Skin of body (tissue), 2 donors: ENCODE data around the gene OPN1LW. TPM values are rescaled to one million over a fixed set of nuclear protein-coding genes. Genes with fewer than 3 reads are reported as not detected.
"Not testable (repeated sequence)": the region's sequence is repeated elsewhere in the genome, so short reads cannot be mapped to it uniquely, and the experiment has no call there.

ENCODE experiments used
- DNase-seq: peaks from one replicate; lab custom pipeline; 2025; lab: John Stamatoyannopoulos, UW
- total RNA-seq: library from RNA; depleted of rRNA; stranded (reverse); fragments of >200 nt; gene quantifications from one replicate; pipeline ENCODE4 v1.2.3, GENCODE V29; 2014

Gene OPN1LW
- total RNA-seq: not detected

- not testable (repeated sequence) for DNase-seq
Observed at GRCh38 chrX:154144010-154144409, at the start of gene OPN1LW. OPN1LW (plus strand) TSS chrX:154144243; CDS start chrX:154144284, 41 bp downstream.

GRCh38 chrX:154094833-154095232 is 49.2 kb upstream of the OPN1LW start:
- no peak for DNase-seq

GRCh38 chrX:154096140-154097002 is 47.7 kb upstream of the OPN1LW start:
- no peak for DNase-seq

- DNase-seq: peak; percentile 19
Observed at GRCh38 chrX:154097003-154097588, 46.9 kb upstream of the OPN1LW start.

- peak; percentile 73 for DNase-seq
Observed at GRCh38 chrX:154097589-154098541, 46.2 kb upstream of the OPN1LW start, which contains the start of gene MECP2. MECP2 (minus strand) TSS chrX:154097717.

- DNase-seq: no peak
Observed at GRCh38 chrX:154098551-154098950, 45.5 kb upstream of the OPN1LW start.

GRCh38 chrX:154113729-154114128 is 30.3 kb upstream of the OPN1LW start:
- DNase-seq: no peak

GRCh38 chrX:154114652-154115051 is 29.4 kb upstream of the OPN1LW start:
- no peak for DNase-seq

- DNase-seq: no peak
Observed at GRCh38 chrX:154115071-154115470, 29.0 kb upstream of the OPN1LW start.

GRCh38 chrX:154115750-154116149 is 28.3 kb upstream of the OPN1LW start:
- no peak for DNase-seq

GRCh38 chrX:154116426-154117211 is 27.4 kb upstream of the OPN1LW start:
- no peak for DNase-seq

GRCh38 chrX:154117566-154117965 is 26.5 kb upstream of the OPN1LW start:
- no peak for DNase-seq

GRCh38 chrX:154120567-154120966 is 23.5 kb upstream of the OPN1LW start:
- no peak for DNase-seq

- DNase-seq: no peak
Observed at GRCh38 chrX:154121207-154121606, 22.8 kb upstream of the OPN1LW start.

- DNase-seq: no peak
Observed at GRCh38 chrX:154121961-154122360, 22.1 kb upstream of the OPN1LW start.

GRCh38 chrX:154123241-154124219 is 20.5 kb upstream of the OPN1LW start:
- no peak for DNase-seq

- DNase-seq: no peak
Observed at GRCh38 chrX:154125391-154126040, 18.5 kb upstream of the OPN1LW start.

- no peak for DNase-seq
Observed at GRCh38 chrX:154126101-154126500, 17.9 kb upstream of the OPN1LW start.

GRCh38 chrX:154131955-154132354 is 12.1 kb upstream of the OPN1LW start:
- no peak for DNase-seq
